ENCODE results near the gene MAP3K2.
A peak's percentile ranks its signal among the peaks of the same experiment; 100 is the strongest.

Gene MAP3K2

DNA sequence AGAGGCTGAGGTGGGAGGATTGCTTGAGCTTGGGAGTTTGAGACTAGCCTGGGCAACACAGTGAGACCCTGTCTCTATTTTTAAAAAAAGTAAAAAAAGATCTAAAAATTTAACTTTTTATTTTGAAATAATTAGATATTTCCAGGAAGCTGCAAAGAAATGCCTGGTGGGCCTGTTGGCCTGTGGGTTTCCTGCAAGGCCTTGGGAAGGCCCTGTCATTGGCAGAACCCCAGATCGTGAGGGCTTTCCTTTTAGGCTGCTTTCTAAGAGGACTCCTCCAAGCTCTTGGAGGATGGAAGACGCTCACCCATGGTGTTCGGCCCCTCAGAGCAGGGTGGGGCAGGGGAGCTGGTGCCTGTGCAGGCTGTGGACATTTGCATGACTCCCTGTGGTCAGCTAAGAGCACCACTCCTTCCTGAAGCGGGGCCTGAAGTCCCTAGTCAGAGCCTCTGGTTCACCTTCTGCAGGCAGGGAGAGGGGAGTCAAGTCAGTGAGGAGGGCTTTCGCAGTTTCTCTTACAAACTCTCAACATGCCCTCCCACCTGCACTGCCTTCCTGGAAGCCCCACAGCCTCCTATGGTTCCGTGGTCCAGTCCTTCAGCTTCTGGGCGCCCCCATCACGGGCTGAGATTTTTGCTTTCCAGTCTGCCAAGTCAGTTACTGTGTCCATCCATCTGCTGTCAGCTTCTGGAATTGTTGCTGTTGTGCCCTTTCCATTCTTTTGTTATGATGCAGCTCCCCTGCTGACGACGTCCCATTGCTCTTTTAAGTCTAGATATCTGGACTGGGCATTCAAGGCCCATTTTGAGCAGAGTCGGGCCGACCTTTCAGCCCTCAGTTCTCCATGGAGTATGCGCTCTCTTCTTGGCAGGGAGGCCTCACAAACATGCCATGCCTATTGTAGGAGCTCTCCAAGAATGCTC, 37.1 kb upstream of the MAP3K2 start:
- no peak for DNase-seq (ENCODE audit: low read depth in 2 of 2)
- TF ChIP-seq, protein P1, sequence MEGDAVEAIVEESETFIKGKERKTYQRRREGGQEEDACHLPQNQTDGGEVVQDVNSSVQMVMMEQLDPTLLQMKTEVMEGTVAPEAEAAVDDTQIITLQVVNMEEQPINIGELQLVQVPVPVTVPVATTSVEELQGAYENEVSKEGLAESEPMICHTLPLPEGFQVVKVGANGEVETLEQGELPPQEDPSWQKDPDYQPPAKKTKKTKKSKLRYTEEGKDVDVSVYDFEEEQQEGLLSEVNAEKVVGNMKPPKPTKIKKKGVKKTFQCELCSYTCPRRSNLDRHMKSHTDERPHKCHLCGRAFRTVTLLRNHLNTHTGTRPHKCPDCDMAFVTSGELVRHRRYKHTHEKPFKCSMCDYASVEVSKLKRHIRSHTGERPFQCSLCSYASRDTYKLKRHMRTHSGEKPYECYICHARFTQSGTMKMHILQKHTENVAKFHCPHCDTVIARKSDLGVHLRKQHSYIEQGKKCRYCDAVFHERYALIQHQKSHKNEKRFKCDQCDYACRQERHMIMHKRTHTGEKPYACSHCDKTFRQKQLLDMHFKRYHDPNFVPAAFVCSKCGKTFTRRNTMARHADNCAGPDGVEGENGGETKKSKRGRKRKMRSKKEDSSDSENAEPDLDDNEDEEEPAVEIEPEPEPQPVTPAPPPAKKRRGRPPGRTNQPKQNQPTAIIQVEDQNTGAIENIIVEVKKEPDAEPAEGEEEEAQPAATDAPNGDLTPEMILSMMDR (IDR thresholded peaks at IDR 0.05; ENCODE audit: low read depth, low read length) = no peak
- H3K4me3 ChIP-seq (replicated peaks in 1 of 2; ENCODE audit: low read depth in 2 of 2, low read length in 2 of 2) = no peak overlapping the region

DNA sequence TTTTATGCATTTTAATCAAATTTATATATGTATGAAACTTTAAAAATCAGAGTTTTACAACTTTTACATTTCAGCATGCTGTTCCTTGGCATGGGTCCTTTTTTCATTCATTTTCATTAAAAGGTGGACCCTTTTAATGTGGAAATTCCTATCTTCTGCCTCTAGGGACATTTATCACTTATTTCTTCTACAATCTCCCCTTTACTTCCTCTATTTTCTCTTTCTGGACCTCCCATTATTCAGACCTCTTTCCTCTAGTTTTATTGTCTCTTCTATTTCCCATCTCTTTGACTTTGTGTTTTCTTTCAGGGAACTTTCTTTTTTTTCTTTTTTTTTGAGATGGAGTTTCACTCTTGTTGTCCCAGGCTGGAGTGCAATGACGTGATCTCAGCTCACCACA, 36.1 kb upstream of the MAP3K2 start:
- TF ChIP-seq, protein P1 (IDR thresholded peaks at IDR 0.05; ENCODE audit: low read depth, low read length) = no peak
- peak overlapping the region in 1 of 2 donors; percentile 37 for H3K4me3 ChIP-seq (replicated peaks in 1 of 2; ENCODE audit: low read depth in 2 of 2, low read length in 2 of 2)
- DNase-seq (ENCODE audit: low read depth in 2 of 2) = no peak

DNA sequence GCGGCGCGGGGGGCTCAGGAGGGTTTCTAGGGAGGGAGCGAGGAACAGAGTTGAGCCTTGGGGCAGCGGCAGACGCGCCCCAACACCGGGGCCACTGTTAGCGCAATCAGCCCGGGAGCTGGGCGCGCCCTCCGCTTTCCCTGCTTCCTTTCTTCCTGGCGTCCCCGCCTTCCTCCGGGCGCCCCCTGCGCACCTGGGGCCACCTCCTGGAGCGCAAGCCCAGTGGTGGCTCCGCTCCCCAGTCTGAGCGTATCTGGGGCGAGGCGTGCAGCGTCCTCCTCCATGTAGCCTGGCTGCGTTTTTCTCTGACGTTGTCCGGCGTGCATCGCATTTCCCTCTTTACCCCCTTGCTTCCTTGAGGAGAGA, 35.7 kb upstream of the MAP3K2 start:
- TF ChIP-seq, protein P1 (IDR thresholded peaks at IDR 0.05; ENCODE audit: low read depth, low read length) = no peak
- no peak for DNase-seq (ENCODE audit: low read depth in 2 of 2)
- peak overlapping the region; percentile 36 to 37 for H3K4me3 ChIP-seq (replicated peaks in 1 of 2; ENCODE audit: low read depth in 2 of 2, low read length in 2 of 2)

DNA sequence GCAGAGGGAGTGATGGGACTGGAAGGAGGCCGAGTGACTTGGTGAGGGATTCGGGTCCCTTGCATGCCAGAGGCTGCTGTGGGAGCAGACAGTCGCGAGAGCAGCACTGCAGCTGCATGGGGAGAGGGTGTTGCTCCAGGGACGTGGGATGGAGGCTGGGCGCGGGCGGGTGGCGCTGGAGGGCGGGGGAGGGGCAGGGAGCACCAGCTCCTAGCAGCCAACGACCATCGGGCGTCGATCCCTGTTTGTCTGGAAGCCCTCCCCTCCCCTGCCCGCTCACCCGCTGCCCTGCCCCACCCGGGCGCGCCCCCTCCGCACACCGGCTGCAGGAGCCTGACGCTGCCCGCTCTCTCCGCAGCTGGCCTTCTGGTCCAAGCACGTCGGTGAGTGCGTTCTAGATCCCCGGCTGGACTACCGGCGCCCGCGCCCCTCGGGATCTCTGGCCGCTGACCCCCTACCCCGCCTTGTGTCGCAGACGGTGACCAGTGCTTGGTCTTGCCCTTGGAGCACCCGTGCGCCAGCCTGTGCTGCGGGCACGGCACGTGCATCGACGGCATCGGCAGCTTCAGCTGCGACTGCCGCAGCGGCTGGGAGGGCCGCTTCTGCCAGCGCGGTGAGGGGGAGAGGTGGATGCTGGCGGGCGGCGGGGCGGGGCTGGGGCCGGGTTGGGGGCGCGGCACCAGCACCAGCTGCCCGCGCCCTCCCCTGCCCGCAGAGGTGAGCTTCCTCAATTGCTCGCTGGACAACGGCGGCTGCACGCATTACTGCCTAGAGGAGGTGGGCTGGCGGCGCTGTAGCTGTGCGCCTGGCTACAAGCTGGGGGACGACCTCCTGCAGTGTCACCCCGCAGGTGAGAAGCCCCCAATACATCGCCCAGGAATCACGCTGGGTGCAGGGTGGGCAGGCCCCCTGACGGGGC, 35.0 kb upstream of the MAP3K2 start:
- TF ChIP-seq, protein P1 (IDR thresholded peaks at IDR 0.05; ENCODE audit: low read depth, low read length) = no peak
- peak overlapping the region; percentile 36 to 37 for H3K4me3 ChIP-seq (replicated peaks in 1 of 2; ENCODE audit: low read depth in 2 of 2, low read length in 2 of 2)

DNA sequence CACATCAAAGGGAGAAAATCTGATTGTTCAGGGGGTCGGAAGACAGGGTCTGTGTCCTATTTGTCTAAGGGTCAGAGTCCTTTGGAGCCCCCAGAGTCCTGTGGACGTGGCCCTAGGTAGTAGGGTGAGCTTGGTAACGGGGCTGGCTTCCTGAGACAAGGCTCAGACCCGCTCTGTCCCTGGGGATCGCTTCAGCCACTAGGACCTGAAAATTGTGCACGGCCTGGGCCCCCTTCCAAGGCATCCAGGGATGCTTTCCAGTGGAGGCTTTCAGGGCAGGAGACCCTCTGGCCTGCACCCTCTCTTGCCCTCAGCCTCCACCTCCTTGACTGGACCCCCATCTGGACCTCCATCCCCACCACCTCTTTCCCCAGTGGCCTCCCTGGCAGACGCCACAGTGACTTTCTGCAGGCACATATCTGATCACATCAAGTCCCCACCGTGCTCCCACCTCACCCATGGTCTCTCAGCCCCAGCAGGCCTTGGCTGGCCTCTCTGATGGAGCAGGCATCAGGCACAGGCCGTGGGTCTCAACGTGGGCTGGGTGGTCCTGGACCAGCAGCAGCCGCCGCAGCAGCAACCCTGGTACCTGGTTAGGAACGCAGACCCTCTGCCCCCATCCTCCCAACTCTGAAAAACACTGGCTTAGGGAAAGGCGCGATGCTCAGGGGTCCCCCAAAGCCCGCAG, 34.2 kb upstream of the MAP3K2 start:
- H3K4me3 ChIP-seq (replicated peaks in 1 of 2; ENCODE audit: low read depth in 2 of 2, low read length in 2 of 2) = no peak overlapping the region
- DNase-seq (ENCODE audit: low read depth in 2 of 2) = no peak
- TF ChIP-seq, protein P1 (IDR thresholded peaks at IDR 0.05; ENCODE audit: low read depth, low read length) = no peak

More for the DNA sequence above, 35.0 kb upstream of the MAP3K2 start:
- DNase-seq (ENCODE audit: low read depth in 2 of 2) = no peak

DNA sequence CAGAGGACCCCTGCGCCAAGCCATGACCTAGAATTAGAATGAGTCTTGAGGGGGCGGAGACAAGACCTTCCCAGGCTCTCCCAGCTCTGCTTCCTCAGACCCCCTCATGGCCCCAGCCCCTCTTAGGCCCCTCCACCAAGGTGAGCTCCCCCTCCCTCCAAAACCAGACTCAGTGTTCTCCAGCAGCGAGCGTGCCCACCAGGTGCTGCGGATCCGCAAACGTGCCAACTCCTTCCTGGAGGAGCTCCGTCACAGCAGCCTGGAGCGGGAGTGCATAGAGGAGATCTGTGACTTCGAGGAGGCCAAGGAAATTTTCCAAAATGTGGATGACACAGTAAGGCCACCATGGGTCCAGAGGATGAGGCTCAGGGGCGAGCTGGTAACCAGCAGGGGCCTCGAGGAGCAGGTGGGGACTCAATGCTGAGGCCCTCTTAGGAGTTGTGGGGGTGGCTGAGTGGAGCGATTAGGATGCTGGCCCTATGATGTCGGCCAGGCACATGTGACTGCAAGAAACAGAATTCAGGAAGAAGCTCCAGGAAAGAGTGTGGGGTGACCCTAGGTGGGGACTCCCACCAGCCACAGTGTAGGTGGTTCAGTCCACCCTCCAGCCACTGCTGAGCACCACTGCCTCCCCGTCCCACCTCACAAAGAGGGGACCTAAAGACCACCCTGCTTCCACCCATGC, 33.5 kb upstream of the MAP3K2 start:
- TF ChIP-seq, protein P1 (IDR thresholded peaks at IDR 0.05; ENCODE audit: low read depth, low read length) = no peak
- no peak for DNase-seq (ENCODE audit: low read depth in 2 of 2)
- H3K4me3 ChIP-seq (replicated peaks in 1 of 2; ENCODE audit: low read depth in 2 of 2, low read length in 2 of 2) = no peak overlapping the region
